Stimulated activated effector memory CD8-positive, alpha-beta T cell treated with anti-CD3 and anti-CD28 coated beads, Interleukin-12 subunit alpha, Interleukin-12 subunit beta, amount 100 ng/mL, for 72 hours (primary cell): ENCODE results near the gene SPAST.
"Not testable (repeated sequence)": the region's sequence is repeated elsewhere in the genome, so short reads cannot be mapped to it uniquely, and the experiment has no call there.

ENCODE experiments used
- ATAC-seq: fragments of 150-1000 bp; cut with Tn5 transposase; 2 replicates; pipeline ENCODE4 v1.10.0; 2021
- DNase-seq, 2 donors: peaks; one replicate each; pipeline ENCODE4 v3.0.0; 2021 to 2022; ENCODE audit warnings: low spot score in 2 of 2
- H3K27ac Mint-ChIP-seq: one replicate; pipeline ENCODE4 v1.8.0; 2022; ENCODE audit warnings: mild to moderate bottlenecking, mixed read lengths
- H3K36me3 Mint-ChIP-seq: one replicate; pipeline ENCODE4 v1.8.0; 2022; ENCODE audit warnings: mild to moderate bottlenecking, mixed read lengths
- H3K4me1 Mint-ChIP-seq: one replicate; pipeline ENCODE4 v1.8.0; 2022; ENCODE audit warnings: mixed read lengths
- H3K4me3 Mint-ChIP-seq: one replicate; pipeline ENCODE4 v1.8.0; 2022; ENCODE audit warnings: mild to moderate bottlenecking, mixed read lengths
- H3K9me3 Mint-ChIP-seq: one replicate; pipeline ENCODE4 v1.8.0; 2022; ENCODE audit warnings: mixed read lengths

The SPAST gene

DNA sequence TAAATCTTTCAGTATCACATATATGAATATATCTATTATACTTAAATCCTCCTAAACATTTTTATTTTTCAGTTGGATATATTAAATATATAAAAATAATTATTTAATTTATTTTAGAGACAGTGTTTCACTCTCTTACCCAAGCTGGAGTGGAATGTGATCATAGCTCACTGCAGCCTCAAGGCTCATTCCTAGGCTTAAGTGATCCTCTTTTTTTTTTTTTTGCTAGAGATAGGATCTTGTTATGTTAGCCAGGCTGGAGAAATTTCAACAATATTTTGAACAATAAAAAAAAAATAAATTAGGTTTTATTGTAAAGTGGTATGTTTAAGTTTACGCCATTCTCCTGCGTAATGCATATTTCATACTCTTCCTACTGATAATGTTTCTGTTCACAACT lies 4.2 kb downstream of the SPAST start:
- H3K4me1 Mint-ChIP-seq = peaks cover 27% of the 10 kb centered on the region
- DNase-seq = no peak
- no peak for ATAC-seq
- H3K4me3 Mint-ChIP-seq = no peak overlapping the region
- H3K36me3 Mint-ChIP-seq = peaks cover 38% of the 10 kb centered on the region
- H3K9me3 Mint-ChIP-seq = no peaks in the 10 kb centered on the region
- H3K27ac Mint-ChIP-seq = no peak overlapping the region

DNA sequence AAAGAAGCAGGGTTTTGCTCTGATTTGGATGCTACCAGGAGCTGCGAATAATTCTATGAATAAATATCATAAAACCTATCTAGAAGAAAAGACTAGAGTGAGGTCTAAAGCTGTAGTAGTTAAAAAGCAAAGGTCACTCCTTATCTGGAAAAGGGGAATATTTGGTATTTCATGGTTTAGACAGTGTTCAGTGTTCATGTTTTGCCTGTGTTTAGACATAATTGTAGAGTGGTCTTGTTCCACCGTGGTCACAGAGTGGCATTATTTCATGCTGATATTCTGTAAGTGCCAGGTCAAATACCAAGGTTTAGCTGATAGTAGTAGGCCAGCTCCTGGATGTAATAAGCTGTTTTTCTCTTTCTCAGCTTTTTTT lies 10.8 kb downstream of the SPAST start:
- H3K27ac Mint-ChIP-seq = no peak overlapping the region
- H3K9me3 Mint-ChIP-seq = no peaks in the 10 kb centered on the region
- DNase-seq (no peak), ATAC-seq (no peak)
- no peak overlapping the region for H3K4me3 Mint-ChIP-seq
- H3K4me1 Mint-ChIP-seq = peaks cover 22% of the 10 kb centered on the region
- peaks cover 41% of the 10 kb centered on the region for H3K36me3 Mint-ChIP-seq

DNA sequence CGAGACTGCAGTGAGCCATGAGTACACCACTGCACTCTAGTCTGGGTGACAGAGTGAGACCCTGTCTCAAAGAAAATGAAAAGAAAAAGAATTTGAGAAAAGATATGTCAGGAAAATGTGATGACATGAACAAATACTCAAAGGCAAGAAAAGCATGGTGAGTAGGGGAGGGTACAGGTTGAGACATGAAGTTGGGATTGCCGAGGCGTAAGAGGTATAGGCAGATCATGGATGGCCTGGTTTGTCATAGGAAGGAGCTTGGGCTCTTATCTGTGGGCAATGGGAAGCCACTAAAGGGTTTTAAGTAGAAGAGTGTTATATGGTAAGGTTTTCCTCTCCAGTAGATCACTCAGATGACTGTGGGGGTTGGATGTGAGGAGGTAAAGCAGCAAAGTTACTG lies 32.3 kb downstream of the SPAST start:
- ATAC-seq = no peak
- peaks cover 3% of the 10 kb centered on the region for H3K36me3 Mint-ChIP-seq
- DNase-seq = no peak
- H3K4me3 Mint-ChIP-seq = no peak overlapping the region
- no peaks in the 10 kb centered on the region for H3K9me3 Mint-ChIP-seq
- no peak overlapping the region for H3K27ac Mint-ChIP-seq
- no peaks in the 10 kb centered on the region for H3K4me1 Mint-ChIP-seq

GRCh38 chr2:32108111-32108510 lies 44.8 kb downstream of the SPAST start:
- no peak overlapping the region for H3K27ac Mint-ChIP-seq
- no peak for ATAC-seq
- no peaks in the 10 kb centered on the region for H3K36me3 Mint-ChIP-seq
- no peak for DNase-seq
- H3K9me3 Mint-ChIP-seq = no peaks in the 10 kb centered on the region
- H3K4me3 Mint-ChIP-seq = no peak overlapping the region
- peaks cover 15% of the 10 kb centered on the region for H3K4me1 Mint-ChIP-seq

GRCh38 chr2:32118055-32118454 lies 54.7 kb downstream of the SPAST start:
- H3K4me3 Mint-ChIP-seq = no peak overlapping the region
- H3K36me3 Mint-ChIP-seq = peaks cover 80% of the 10 kb centered on the region
- ATAC-seq = no peak
- H3K9me3 Mint-ChIP-seq = no peaks in the 10 kb centered on the region
- H3K27ac Mint-ChIP-seq = no peak overlapping the region
- no peak for DNase-seq
- peaks cover 14% of the 10 kb centered on the region for H3K4me1 Mint-ChIP-seq

GRCh38 chr2:32119161-32119560 lies 55.8 kb downstream of the SPAST start:
- peaks cover 71% of the 10 kb centered on the region for H3K36me3 Mint-ChIP-seq

GRCh38 chr2:32124660-32125059 lies 61.3 kb downstream of the SPAST start:
- peaks cover 14% of the 10 kb centered on the region for H3K4me1 Mint-ChIP-seq

More at GRCh38 chr2:32119161-32119560, 55.8 kb downstream of the SPAST start:
- DNase-seq (no peak), ATAC-seq (no peak)
- Mint-ChIP-seq H3K9me3 (no peaks in the 10 kb centered on the region), H3K4me1 (peaks cover 14% of the 10 kb centered on the region), H3K27ac (no peak overlapping the region), H3K4me3 (no peak overlapping the region)

DNA sequence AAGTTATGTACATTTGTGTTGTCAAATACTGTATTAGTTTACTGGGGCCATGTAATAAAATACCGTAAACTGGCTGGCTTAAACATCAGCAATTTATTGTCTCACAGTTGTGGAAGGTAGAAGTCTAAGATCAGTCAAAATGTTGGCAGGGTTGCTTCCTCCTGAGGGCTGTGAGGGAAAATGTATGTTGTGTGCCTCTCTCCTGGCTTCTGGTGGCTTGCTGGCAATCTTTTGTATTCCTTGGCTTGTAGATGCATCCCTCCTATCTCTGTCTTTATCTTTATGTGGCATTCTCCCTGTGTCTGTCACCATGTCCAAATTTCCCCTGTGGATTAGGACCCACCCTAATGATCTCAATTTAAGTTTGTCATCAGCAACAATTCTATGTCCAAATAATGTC lies 65.3 kb downstream of the SPAST start:
- ATAC-seq (no peak), DNase-seq (no peak)
- Mint-ChIP-seq H3K4me1 (no peaks in the 10 kb centered on the region), H3K27ac (peak overlapping the region; percentile 37), H3K4me3 (no peak overlapping the region), H3K9me3 (no peaks in the 10 kb centered on the region), H3K36me3 (peaks cover 49% of the 10 kb centered on the region)

More at GRCh38 chr2:32124660-32125059, 61.3 kb downstream of the SPAST start:
- H3K27ac Mint-ChIP-seq = no peak overlapping the region
- no peak overlapping the region for H3K4me3 Mint-ChIP-seq
- ATAC-seq (no peak), DNase-seq (no peak)
- H3K9me3 Mint-ChIP-seq = no peaks in the 10 kb centered on the region
- H3K36me3 Mint-ChIP-seq = peaks cover 70% of the 10 kb centered on the region

- Mint-ChIP-seq H3K27ac (peak overlapping the region; percentile 48), H3K4me3 (no peak overlapping the region), H3K9me3 (no peaks in the 10 kb centered on the region), H3K36me3 (peaks cover 49% of the 10 kb centered on the region), H3K4me1 (no peaks in the 10 kb centered on the region)
- DNase-seq = no peak
- ATAC-seq = no peak
Measured at GRCh38 chr2:32129086-32129485, 65.7 kb downstream of the SPAST start.

DNA sequence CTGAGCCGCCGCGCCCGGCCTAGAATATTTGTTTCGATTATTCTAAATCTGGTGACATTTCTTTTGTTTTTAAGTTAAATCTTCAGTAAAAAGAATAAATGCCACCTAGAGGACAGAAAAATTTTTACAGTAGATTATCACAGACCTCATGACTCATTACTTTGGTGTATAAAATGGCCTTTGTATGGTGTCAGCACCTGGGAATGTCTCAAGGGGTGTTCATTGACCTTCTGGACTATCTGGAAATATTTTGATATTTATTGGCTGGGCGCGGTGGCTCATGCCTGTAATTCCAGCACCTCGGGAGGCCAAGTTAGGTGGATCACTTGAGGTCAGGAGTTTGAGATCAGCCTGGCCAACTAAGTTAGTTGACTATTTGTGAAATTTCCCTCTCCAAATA lies 72.1 kb downstream of the SPAST start:
- peaks cover 51% of the 10 kb centered on the region for H3K36me3 Mint-ChIP-seq
- ATAC-seq (no peak), DNase-seq (no peak)
- no peaks in the 10 kb centered on the region for H3K4me1 Mint-ChIP-seq
- no peaks in the 10 kb centered on the region for H3K9me3 Mint-ChIP-seq
- peak overlapping the region; percentile 48 for H3K27ac Mint-ChIP-seq
- no peak overlapping the region for H3K4me3 Mint-ChIP-seq

DNA sequence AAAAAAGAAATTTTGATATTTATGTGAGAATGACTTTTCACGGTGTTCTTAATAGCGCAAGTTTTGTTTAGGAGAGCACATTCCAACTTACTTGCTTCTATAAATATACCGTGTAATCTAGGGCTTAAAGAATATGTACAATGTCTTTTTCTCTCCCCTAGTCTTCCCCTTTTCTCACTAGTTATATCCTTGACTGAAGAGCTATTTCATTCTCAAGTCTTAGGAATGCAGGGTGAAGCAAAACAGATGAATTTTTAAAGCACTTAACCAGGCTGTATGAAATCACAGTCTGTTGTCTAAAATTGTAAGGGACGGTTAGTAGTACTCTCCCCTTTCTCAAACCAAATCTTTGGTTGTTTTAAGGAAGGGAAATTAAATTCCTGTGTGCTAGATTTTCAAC lies 72.7 kb downstream of the SPAST start:
- no peak for ATAC-seq
- Mint-ChIP-seq H3K9me3 (no peaks in the 10 kb centered on the region), H3K27ac (no peak overlapping the region), H3K36me3 (peaks cover 58% of the 10 kb centered on the region), H3K4me1 (no peaks in the 10 kb centered on the region), H3K4me3 (no peak overlapping the region)
- DNase-seq = no peak

DNA sequence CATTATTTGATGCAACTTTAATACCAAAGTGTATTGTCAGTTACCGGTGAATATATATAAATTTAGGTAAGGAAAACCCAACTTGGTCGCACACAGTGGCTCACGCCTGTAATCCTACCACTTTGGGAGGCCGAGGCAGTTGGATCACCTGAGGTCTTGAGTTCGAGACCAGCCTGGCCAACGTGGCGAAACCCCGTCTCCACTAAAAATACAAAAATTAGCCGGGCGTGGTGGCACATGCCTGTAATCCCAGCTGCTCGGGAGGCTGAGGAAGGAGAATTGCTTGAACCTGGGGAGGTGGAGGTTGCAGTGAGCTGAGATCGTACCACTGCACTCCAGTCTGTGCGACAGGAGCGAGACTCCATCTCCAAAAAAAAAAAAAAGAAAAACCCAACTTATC lies 88.2 kb downstream of the SPAST start:
- not testable (repeated sequence) for H3K4me1 Mint-ChIP-seq, DNase-seq, H3K4me3 Mint-ChIP-seq, H3K27ac Mint-ChIP-seq, ATAC-seq, H3K9me3 Mint-ChIP-seq
- H3K36me3 Mint-ChIP-seq = peaks cover 70% of the 10 kb centered on the region

- H3K4me1 Mint-ChIP-seq = peaks cover 6% of the 10 kb centered on the region
- no peak overlapping the region for H3K27ac Mint-ChIP-seq
- ATAC-seq (no peak), DNase-seq (no peak)
- no peak overlapping the region for H3K4me3 Mint-ChIP-seq
- no peaks in the 10 kb centered on the region for H3K9me3 Mint-ChIP-seq
- H3K36me3 Mint-ChIP-seq = peaks cover 19% of the 10 kb centered on the region
Measured at GRCh38 chr2:32159678-32160077, 96.3 kb downstream of the SPAST start.

GRCh38 chr2:32161296-32161695 lies 97.9 kb downstream of the SPAST start:
- DNase-seq (no peak), ATAC-seq (no peak)
- H3K36me3 Mint-ChIP-seq = peaks cover 15% of the 10 kb centered on the region
- H3K9me3 Mint-ChIP-seq = no peaks in the 10 kb centered on the region
- H3K27ac Mint-ChIP-seq = no peak overlapping the region
- peaks cover 8% of the 10 kb centered on the region for H3K4me1 Mint-ChIP-seq
- no peak overlapping the region for H3K4me3 Mint-ChIP-seq

- H3K9me3 Mint-ChIP-seq, ATAC-seq: not testable (repeated sequence)
- peaks cover 20% of the 10 kb centered on the region for H3K36me3 Mint-ChIP-seq
- peak in 1 of 2 donors; percentile 48 for DNase-seq
- peak overlapping the region; percentile 96 for H3K4me3 Mint-ChIP-seq
- peak overlapping the region; percentile 98 for H3K27ac Mint-ChIP-seq
- peaks cover 29% of the 10 kb centered on the region for H3K4me1 Mint-ChIP-seq
Measured at GRCh38 chr2:32164254-32164653, 100.9 kb downstream of the SPAST start.

GRCh38 chr2:32165027-32165347 lies 101.6 kb downstream of the SPAST start:
- H3K4me3 Mint-ChIP-seq = peak overlapping the region; percentile 96
- peaks cover 29% of the 10 kb centered on the region for H3K4me1 Mint-ChIP-seq
- peak; percentile 33 for ATAC-seq
- peak overlapping the region; percentile 98 for H3K27ac Mint-ChIP-seq
- DNase-seq, H3K9me3 Mint-ChIP-seq: not testable (repeated sequence)
- H3K36me3 Mint-ChIP-seq = peaks cover 20% of the 10 kb centered on the region

GRCh38 chr2:32166115-32166574 lies 102.8 kb downstream of the SPAST start:
- Mint-ChIP-seq H3K36me3 (peaks cover 20% of the 10 kb centered on the region), H3K27ac (peak overlapping the region; percentile 98), H3K4me1 (peaks cover 34% of the 10 kb centered on the region), H3K9me3 (no peaks in the 10 kb centered on the region), H3K4me3 (peak overlapping the region; percentile 96)
- DNase-seq = no peak
- ATAC-seq = peak; percentile 12
